Testis (tissue), 2 donors: ENCODE measurements around the gene SMYD3.

Experiments
- CTCF ChIP-seq, 3 experiments: fragments of 450-650 bp in 2 of 3; fragments of 200-600 bp in 1 of 3; sonication (generic) in 1 of 3; IDR thresholded peaks; one replicate each; pipeline ENCODE4 v1.5.1; 2016 to 2019; ENCODE audit warnings: antibody characterized with exemption in 3 of 3, mild to moderate bottlenecking in 2 of 3, moderate library complexity in 1 of 3
- POLR2A ChIP-seq: fragments of 450-650 bp; IDR thresholded peaks from one replicate; pipeline ENCODE4 v1.6.1; 2017; ENCODE audit warnings: antibody characterized with exemption, mild to moderate bottlenecking, moderate library complexity

GRCh38 chr1:246270236-246270635 lies 236.8 kb downstream of the SMYD3 start:
- TF ChIP-seq CTCF (IDR thresholded peaks at IDR 0.05) (no peak), POLR2A (no peak)
